HG02884 (cell line): Measurements from ENCODE around the gene ANK3.

Experiments
- ATAC-seq: cut with Tn5 transposase; IDR thresholded peaks from one replicate; pipeline ENCODE4 v1.9.1; 2021; ENCODE audit warnings: mild to moderate bottlenecking, moderate library complexity; ENCODE audit not compliant: unreplicated experiment

ANK3 gene

GRCh38 chr10:60380781-60381180, 8.9 kb downstream of the ANK3 start:
- ATAC-seq = no peak

- no peak for ATAC-seq
Measured at GRCh38 chr10:60377955-60378354, 11.7 kb downstream of the ANK3 start.

- no peak for ATAC-seq
Measured at GRCh38 chr10:60377042-60377352, 12.7 kb downstream of the ANK3 start.

- no peak for ATAC-seq
Measured at GRCh38 chr10:60376221-60377041, 13.2 kb downstream of the ANK3 start.

GRCh38 chr10:60375293-60376004, 14.2 kb downstream of the ANK3 start:
- no peak for ATAC-seq

GRCh38 chr10:60374836-60375235, 14.8 kb downstream of the ANK3 start:
- ATAC-seq = no peak

- no peak for ATAC-seq
Measured at GRCh38 chr10:60372436-60372835, 17.2 kb downstream of the ANK3 start.

- no peak for ATAC-seq
Measured at GRCh38 chr10:60369547-60369930, 20.1 kb downstream of the ANK3 start.

- no peak for ATAC-seq
Measured at GRCh38 chr10:60368875-60369546, 20.7 kb downstream of the ANK3 start.

- no peak for ATAC-seq
Measured at GRCh38 chr10:60367901-60368300, 21.8 kb downstream of the ANK3 start.

GRCh38 chr10:60367431-60367830, 22.2 kb downstream of the ANK3 start:
- ATAC-seq = no peak

- no peak for ATAC-seq
Measured at GRCh38 chr10:60367024-60367423, 22.7 kb downstream of the ANK3 start.

- ATAC-seq = no peak
Measured at GRCh38 chr10:60363187-60363586, 26.5 kb downstream of the ANK3 start.

- no peak for ATAC-seq
Measured at GRCh38 chr10:60362461-60362860, 27.2 kb downstream of the ANK3 start.

- ATAC-seq = no peak
Measured at GRCh38 chr10:60359066-60359465, 30.6 kb downstream of the ANK3 start.

GRCh38 chr10:60358282-60358681, 31.4 kb downstream of the ANK3 start:
- peak; percentile 96 for ATAC-seq

GRCh38 chr10:60353519-60354258, 36.0 kb downstream of the ANK3 start:
- ATAC-seq = no peak

GRCh38 chr10:60352105-60352504, 37.6 kb downstream of the ANK3 start:
- ATAC-seq = peak; percentile 60

- ATAC-seq = peak; percentile 68
Measured at GRCh38 chr10:60351191-60351853, 38.4 kb downstream of the ANK3 start.

GRCh38 chr10:60350400-60350799, 39.3 kb downstream of the ANK3 start:
- ATAC-seq = no peak

GRCh38 chr10:60349426-60349825, 40.2 kb downstream of the ANK3 start:
- no peak for ATAC-seq
